ENCODE results near the gene CBLN3. TPM values are rescaled to one million over a fixed set of nuclear protein-coding genes. Genes with fewer than 3 reads are reported as not detected.
A peak's percentile ranks its signal among the peaks of the same experiment; 100 is the strongest.

The CBLN3 gene
- total RNA-seq, 1 donor from 2014 or later = 3.9 TPM

DNA sequence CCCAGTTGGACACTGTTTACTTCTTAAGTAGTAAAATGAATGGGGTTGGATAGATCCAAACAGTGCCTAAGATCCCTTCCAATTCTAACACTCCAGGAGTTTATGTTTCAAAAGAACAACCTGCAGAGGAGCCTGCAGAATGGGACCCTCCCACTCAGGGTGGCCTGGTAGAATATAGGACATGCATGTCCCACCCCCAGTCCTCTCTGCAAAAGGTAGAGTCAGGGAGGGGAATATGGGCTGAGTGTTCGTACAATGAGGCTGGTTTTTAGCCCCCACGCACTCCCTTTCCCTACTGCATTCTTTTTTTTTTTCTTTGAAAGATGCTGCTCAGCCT is 42.5 kb downstream of the CBLN3 start:
- no peak for DNase-seq (ENCODE audit: low spot score in 2 of 2, unreplicated experiment in 2 of 2)
- Mint-ChIP-seq H3K36me3 (no peaks in the 10 kb centered on the region), H3K4me3 (no peak overlapping the region), H3K27ac (no peak overlapping the region), H3K27me3 (ENCODE audit: low read depth) (no peaks in the 10 kb centered on the region), H3K4me1 (peaks cover 42% of the 10 kb centered on the region), H3K9me3 (no peaks in the 10 kb centered on the region)
- TF ChIP-seq, protein P1, sequence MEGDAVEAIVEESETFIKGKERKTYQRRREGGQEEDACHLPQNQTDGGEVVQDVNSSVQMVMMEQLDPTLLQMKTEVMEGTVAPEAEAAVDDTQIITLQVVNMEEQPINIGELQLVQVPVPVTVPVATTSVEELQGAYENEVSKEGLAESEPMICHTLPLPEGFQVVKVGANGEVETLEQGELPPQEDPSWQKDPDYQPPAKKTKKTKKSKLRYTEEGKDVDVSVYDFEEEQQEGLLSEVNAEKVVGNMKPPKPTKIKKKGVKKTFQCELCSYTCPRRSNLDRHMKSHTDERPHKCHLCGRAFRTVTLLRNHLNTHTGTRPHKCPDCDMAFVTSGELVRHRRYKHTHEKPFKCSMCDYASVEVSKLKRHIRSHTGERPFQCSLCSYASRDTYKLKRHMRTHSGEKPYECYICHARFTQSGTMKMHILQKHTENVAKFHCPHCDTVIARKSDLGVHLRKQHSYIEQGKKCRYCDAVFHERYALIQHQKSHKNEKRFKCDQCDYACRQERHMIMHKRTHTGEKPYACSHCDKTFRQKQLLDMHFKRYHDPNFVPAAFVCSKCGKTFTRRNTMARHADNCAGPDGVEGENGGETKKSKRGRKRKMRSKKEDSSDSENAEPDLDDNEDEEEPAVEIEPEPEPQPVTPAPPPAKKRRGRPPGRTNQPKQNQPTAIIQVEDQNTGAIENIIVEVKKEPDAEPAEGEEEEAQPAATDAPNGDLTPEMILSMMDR (IDR thresholded peaks at IDR 0.05; ENCODE audit: unreplicated experiment) = no peak

DNA sequence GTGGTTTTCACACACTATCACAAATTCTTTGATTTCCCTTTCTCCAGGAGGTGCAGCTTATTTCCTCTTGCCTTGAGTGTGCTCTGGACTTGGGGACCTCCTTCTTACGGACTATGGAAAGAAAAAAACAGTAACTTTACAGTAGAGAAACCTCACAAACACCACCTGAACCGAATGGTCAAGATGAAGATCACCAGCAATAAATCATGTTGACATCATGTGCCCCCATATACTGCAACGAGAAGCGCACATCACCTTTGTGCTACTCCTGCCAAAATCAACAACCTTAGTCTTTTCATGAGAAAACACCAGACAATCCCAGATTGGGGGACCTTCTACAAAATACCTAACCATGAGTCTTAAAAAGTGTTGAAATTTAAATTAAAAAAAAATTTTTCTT is 43.9 kb downstream of the CBLN3 start:
- no peak for DNase-seq (ENCODE audit: low spot score in 2 of 2, unreplicated experiment in 2 of 2)
- Mint-ChIP-seq H3K27ac (no peak overlapping the region), H3K36me3 (no peaks in the 10 kb centered on the region), H3K4me1 (peaks cover 42% of the 10 kb centered on the region), H3K9me3 (no peaks in the 10 kb centered on the region), H3K4me3 (no peak overlapping the region), H3K27me3 (ENCODE audit: low read depth) (no peaks in the 10 kb centered on the region)
- TF ChIP-seq, protein P1 (IDR thresholded peaks at IDR 0.05; ENCODE audit: unreplicated experiment) = no peak

DNA sequence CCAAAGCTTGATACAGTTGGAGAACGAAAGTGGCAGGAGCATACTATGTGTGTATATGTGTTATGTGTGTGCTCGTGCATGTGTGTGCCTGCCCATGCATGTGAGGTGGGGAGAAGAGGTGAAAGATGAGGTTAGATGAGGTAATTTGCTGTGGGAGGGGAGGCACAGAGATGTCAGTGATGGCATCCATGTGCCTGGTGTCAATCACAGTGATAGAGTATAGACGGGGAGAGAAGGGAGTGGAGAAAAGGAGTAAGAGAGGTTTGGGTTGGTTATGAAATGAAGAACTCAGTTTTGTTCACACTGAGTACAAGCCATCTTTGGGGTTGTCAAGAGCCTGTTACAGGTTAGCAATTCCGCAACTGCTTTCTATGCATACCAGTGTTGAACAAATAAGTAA is 45.3 kb downstream of the CBLN3 start:
- no peak overlapping the region for H3K27ac Mint-ChIP-seq
- H3K27me3 Mint-ChIP-seq (ENCODE audit: low read depth) = no peaks in the 10 kb centered on the region
- no peaks in the 10 kb centered on the region for H3K9me3 Mint-ChIP-seq
- no peaks in the 10 kb centered on the region for H3K36me3 Mint-ChIP-seq
- H3K4me1 Mint-ChIP-seq = peaks cover 39% of the 10 kb centered on the region
- H3K4me3 Mint-ChIP-seq = no peak overlapping the region
- no peak for DNase-seq (ENCODE audit: low spot score in 2 of 2, unreplicated experiment in 2 of 2)
- TF ChIP-seq, protein P1 (IDR thresholded peaks at IDR 0.05; ENCODE audit: unreplicated experiment) = no peak

DNA sequence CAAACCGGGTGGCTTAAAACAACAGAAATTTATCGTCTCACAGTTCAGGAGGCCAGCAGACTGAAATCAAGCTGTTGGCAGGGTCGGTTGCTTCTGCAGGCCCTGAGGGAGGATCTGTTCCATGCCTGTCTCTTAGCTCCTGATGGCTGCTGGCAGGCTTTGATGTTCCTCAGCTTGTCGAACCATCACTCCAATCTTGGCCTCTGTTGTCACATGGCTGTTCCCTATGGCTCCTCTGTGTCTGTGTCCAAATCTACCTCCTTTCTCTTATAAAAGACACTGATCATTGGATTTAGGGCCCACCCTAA is 47.5 kb downstream of the CBLN3 start:
- H3K4me3 Mint-ChIP-seq = no peak overlapping the region
- H3K36me3 Mint-ChIP-seq = peaks cover 6% of the 10 kb centered on the region
- H3K27ac Mint-ChIP-seq = peak overlapping the region; percentile 50
- TF ChIP-seq, protein P1 (IDR thresholded peaks at IDR 0.05; ENCODE audit: unreplicated experiment) = no peak
- H3K9me3 Mint-ChIP-seq = no peaks in the 10 kb centered on the region
- H3K4me1 Mint-ChIP-seq = peaks cover 51% of the 10 kb centered on the region
- no peaks in the 10 kb centered on the region for H3K27me3 Mint-ChIP-seq (ENCODE audit: low read depth)
- no peak for DNase-seq (ENCODE audit: low spot score in 2 of 2, unreplicated experiment in 2 of 2)

DNA sequence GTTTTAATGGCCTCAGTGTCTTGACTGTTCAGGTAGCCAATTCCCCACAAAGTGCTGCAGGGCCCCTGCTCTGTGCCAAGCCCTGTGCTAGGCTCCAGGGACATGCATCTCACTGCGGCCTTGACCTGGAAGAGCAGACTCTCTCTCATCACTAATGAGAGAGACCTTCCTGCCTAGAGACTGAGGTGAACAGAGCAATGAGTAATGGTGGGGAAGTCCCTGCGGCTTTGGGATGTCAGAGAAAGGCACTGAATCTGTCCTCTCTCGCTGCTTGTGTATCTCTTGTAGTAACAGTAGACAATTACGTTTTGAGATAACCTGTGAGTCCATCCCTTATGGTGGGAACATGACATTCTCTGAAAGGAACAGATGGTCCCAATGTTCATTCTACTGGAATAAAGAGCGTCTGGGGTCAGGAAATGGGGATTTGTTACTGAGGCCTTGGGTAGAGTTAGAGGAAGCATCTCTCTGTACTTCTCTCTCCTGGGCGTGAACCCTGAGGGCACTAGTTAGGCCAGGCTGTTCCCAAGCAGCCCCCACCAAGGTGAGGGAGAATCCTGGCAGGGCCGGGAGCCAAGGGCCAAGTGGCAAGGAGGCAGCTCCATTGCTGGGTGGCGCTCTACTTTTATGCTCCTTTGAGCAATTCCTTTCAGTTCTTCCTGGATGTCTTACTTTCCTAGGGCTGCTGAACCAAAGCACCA is 48.0 kb downstream of the CBLN3 start:
- Mint-ChIP-seq H3K4me3 (no peak overlapping the region), H3K27ac (peak overlapping the region; percentile 50), H3K9me3 (no peaks in the 10 kb centered on the region), H3K4me1 (peaks cover 49% of the 10 kb centered on the region), H3K36me3 (peaks cover 8% of the 10 kb centered on the region), H3K27me3 (ENCODE audit: low read depth) (no peaks in the 10 kb centered on the region)
- DNase-seq (ENCODE audit: low spot score in 2 of 2, unreplicated experiment in 2 of 2) = no peak
- TF ChIP-seq, protein P1 (IDR thresholded peaks at IDR 0.05; ENCODE audit: unreplicated experiment) = no peak
